Stimulated activated naive CD8-positive, alpha-beta T cell treated with anti-CD3 and anti-CD28 coated beads, Interleukin-15, Interleukin-2, amounts not matched to agents 100 ng/mL and 50 ng/mL, for 24 hours (primary cell): ENCODE measurements around the gene GART.

Source experiments
- H3K27ac Mint-ChIP-seq: one replicate; pipeline ENCODE4 v1.8.0; 2021; ENCODE audit warnings: mild to moderate bottlenecking, mixed read lengths
- H3K27me3 Mint-ChIP-seq: one replicate; pipeline ENCODE4 v1.8.0; 2021; ENCODE audit warnings: mixed read lengths
- H3K36me3 Mint-ChIP-seq: one replicate; pipeline ENCODE4 v1.8.0; 2021; ENCODE audit warnings: low read depth, mixed read lengths
- H3K4me1 Mint-ChIP-seq: one replicate; pipeline ENCODE4 v1.8.0; 2021; ENCODE audit warnings: low read depth, mixed read lengths
- H3K4me3 Mint-ChIP-seq: one replicate; pipeline ENCODE4 v1.8.0; 2021; ENCODE audit warnings: mild to moderate bottlenecking, mixed read lengths
- H3K9me3 Mint-ChIP-seq: one replicate; pipeline ENCODE4 v1.8.0; 2021; ENCODE audit warnings: mixed read lengths

The GART gene

DNA sequence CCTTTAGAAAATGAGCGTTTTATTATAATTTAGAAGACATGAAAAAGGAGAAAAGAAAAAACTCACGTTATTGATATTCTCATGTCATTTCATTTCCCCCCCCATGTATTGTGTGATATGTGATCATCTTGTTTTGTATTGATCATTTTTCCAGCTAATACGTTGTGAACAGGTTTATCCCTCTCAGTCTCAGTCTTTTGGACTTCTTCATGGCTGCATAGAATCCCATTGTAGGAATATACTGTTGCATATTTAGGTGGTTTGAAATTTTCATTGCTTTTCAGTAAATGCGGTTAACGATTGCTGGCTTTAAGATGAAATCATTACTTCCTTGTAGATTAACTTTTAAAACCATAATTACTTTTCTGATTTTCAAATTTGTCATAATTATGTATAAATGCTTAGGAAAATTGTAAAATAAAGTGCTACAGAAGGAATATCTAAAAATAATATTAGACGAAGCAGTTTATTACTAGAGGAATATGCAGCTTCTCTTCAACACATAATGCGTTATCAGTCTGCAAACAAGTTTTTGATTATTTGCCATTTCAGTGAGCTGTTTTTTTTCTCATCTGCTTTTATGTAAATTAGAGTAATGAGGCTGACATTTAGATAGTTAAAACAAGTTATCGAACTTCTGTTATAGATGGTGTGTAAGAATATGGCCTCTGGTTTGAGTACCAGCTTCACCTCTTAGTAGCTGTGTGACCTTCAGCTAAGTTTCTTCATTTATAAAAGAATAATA lies 2.7 kb upstream of the GART start:
- peaks cover 77% of the 10 kb centered on the region for H3K36me3 Mint-ChIP-seq

GRCh38 chr21:33543505-33544129 lies 1.7 kb upstream of the GART start:
- peaks cover 72% of the 10 kb centered on the region for H3K36me3 Mint-ChIP-seq
- H3K27ac Mint-ChIP-seq = peak overlapping the region; percentile 99
- H3K4me1 Mint-ChIP-seq = peaks cover 55% of the 10 kb centered on the region
- H3K27me3 Mint-ChIP-seq = no peaks in the 10 kb centered on the region
- no peaks in the 10 kb centered on the region for H3K9me3 Mint-ChIP-seq
- peak overlapping the region; percentile 97 for H3K4me3 Mint-ChIP-seq

More for the DNA sequence above, 2.7 kb upstream of the GART start:
- H3K27ac Mint-ChIP-seq = peak overlapping the region; percentile 99
- H3K9me3 Mint-ChIP-seq = no peaks in the 10 kb centered on the region
- peaks cover 56% of the 10 kb centered on the region for H3K4me1 Mint-ChIP-seq
- H3K4me3 Mint-ChIP-seq = peak overlapping the region; percentile 97
- H3K27me3 Mint-ChIP-seq = no peaks in the 10 kb centered on the region

GRCh38 chr21:33542640-33543504 lies 955 bp upstream of the GART start, which contains the start of gene SON:
SON (plus strand) TSS chr21:33543038; CDS start chr21:33543093, 55 bp downstream.
- H3K36me3 Mint-ChIP-seq = peaks cover 71% of the 10 kb centered on the region

DNA sequence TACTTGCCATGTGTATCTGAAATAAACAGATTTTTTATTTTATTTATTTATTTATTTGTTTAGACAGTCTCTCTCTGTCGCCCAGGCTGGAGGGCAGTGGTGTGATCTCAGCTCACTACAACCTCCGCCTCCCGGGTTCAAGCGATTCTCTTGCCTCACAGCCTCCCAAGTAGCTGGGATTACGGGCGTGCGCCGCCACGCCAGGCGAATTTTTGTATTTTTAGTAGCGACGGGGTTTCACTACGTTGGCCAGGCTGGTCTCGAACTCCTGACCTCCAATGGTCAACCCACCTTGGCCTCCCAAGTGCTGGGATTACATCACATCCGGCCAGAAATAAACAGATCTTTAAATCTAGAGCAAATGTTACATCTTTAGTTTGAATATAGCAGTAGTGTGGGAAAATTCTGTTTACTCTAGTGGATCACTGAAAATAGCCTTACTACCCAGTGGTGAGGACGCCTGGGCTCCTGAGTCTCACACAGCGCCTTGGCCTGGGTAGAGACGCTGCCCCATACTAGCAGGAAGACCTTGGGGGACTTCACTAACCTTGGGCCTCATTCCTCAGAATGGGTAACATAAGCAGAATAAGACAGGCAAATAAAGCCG lies 709 bp downstream of the GART start:
- Mint-ChIP-seq H3K27me3 (no peaks in the 10 kb centered on the region), H3K27ac (peak overlapping the region; percentile 99), H3K4me1 (peaks cover 48% of the 10 kb centered on the region), H3K4me3 (peak overlapping the region; percentile 97), H3K36me3 (peaks cover 75% of the 10 kb centered on the region), H3K9me3 (no peaks in the 10 kb centered on the region)

More at GRCh38 chr21:33542640-33543504, 955 bp upstream of the GART start, which contains the start of gene SON:
- Mint-ChIP-seq H3K27ac (peak within 1 kb of the TSS; percentile 99), H3K4me1 (peaks cover 50% of the 10 kb centered on the region), H3K27me3 (no peaks in the 10 kb centered on the region), H3K9me3 (no peaks in the 10 kb centered on the region), H3K4me3 (peak within 1 kb of the TSS; percentile 97)

- peak overlapping the region; percentile 99 for H3K27ac Mint-ChIP-seq
- no peaks in the 10 kb centered on the region for H3K9me3 Mint-ChIP-seq
- peak overlapping the region; percentile 97 for H3K4me3 Mint-ChIP-seq
- H3K27me3 Mint-ChIP-seq = no peaks in the 10 kb centered on the region
- H3K36me3 Mint-ChIP-seq = peaks cover 70% of the 10 kb centered on the region
- peaks cover 43% of the 10 kb centered on the region for H3K4me1 Mint-ChIP-seq
Observed at GRCh38 chr21:33540711-33541104, 1.2 kb downstream of the GART start.

- H3K4me3 Mint-ChIP-seq = peak overlapping the region; percentile 31
- no peaks in the 10 kb centered on the region for H3K9me3 Mint-ChIP-seq
- no peaks in the 10 kb centered on the region for H3K27me3 Mint-ChIP-seq
- H3K4me1 Mint-ChIP-seq = peaks cover 33% of the 10 kb centered on the region
- H3K36me3 Mint-ChIP-seq = peaks cover 76% of the 10 kb centered on the region
- H3K27ac Mint-ChIP-seq = peak overlapping the region; percentile 40
Observed at GRCh38 chr21:33539616-33540015, 2.3 kb downstream of the GART start.

DNA sequence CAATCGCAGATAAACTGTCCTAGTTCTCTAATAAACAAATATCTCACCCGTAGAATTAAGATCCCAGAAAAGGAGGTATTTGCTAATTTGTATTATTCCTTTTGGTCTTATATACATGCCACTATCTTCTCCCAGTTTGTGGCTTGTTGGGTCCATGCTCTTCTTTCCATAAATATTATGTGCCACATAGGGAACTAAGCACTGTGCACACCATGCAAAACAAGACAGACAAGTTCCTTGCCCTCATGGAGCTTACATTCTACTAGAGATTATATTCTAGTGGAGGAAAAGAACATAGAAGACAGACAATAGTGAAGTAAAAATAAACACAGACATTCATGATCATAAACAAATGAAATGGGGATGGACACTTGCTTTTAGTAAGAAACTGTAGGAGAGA lies 4.7 kb downstream of the GART start:
- H3K36me3 Mint-ChIP-seq = peaks cover 77% of the 10 kb centered on the region
- no peaks in the 10 kb centered on the region for H3K9me3 Mint-ChIP-seq
- no peaks in the 10 kb centered on the region for H3K27me3 Mint-ChIP-seq
- H3K4me1 Mint-ChIP-seq = peaks cover 25% of the 10 kb centered on the region
- no peak overlapping the region for H3K27ac Mint-ChIP-seq
- H3K4me3 Mint-ChIP-seq = no peak overlapping the region

DNA sequence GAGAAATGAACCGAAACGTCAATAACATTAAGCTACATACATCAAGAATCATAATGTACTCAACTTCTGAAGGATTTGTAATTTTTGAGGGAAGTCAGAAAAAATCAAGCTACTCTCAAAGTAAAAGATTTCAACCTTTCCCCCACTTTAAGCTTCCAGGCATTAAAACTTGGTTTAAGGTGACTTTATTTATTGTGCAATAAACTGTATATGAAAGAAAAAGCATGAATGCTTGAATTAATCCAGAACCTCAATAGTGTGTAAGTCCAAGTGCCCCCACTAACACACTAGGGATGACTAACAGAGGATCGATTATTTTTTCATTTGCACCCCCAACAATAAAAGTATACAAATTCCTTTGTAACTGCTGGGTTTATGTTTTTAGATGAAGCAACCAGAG lies 10.9 kb downstream of the GART start:
- H3K36me3 Mint-ChIP-seq = peaks cover 83% of the 10 kb centered on the region

DNA sequence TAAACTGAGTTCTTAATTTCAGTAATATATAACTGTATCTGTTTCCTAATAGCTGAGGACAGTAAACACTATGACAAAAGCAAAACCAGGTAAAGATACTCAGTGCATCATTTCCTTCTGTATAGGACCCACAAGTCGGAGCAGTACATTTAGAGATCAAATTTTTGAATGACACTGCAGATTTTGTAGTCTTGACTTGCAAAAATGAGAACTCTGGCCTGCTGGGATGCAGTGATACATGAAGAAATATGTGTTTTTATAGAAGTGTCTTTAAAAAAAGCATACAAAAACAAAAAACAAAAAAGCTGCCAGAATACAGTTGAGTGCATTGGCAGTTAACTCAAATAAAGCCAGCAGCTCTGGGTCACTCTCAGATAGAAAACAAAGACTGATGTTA lies 19.0 kb downstream of the GART start:
- no peak overlapping the region for H3K27ac Mint-ChIP-seq
- no peaks in the 10 kb centered on the region for H3K9me3 Mint-ChIP-seq
- no peaks in the 10 kb centered on the region for H3K27me3 Mint-ChIP-seq
- H3K4me1 Mint-ChIP-seq = no peaks in the 10 kb centered on the region
- H3K4me3 Mint-ChIP-seq = no peak overlapping the region
- H3K36me3 Mint-ChIP-seq = peaks cover 64% of the 10 kb centered on the region

More for the DNA sequence above, 10.9 kb downstream of the GART start:
- Mint-ChIP-seq H3K27ac (no peak overlapping the region), H3K4me1 (no peaks in the 10 kb centered on the region), H3K9me3 (no peaks in the 10 kb centered on the region), H3K27me3 (no peaks in the 10 kb centered on the region), H3K4me3 (no peak overlapping the region)

- H3K27me3 Mint-ChIP-seq = no peaks in the 10 kb centered on the region
- no peak overlapping the region for H3K4me3 Mint-ChIP-seq
- peaks cover 63% of the 10 kb centered on the region for H3K36me3 Mint-ChIP-seq
- no peaks in the 10 kb centered on the region for H3K4me1 Mint-ChIP-seq
- H3K27ac Mint-ChIP-seq = no peak overlapping the region
- H3K9me3 Mint-ChIP-seq = no peaks in the 10 kb centered on the region
Observed at GRCh38 chr21:33522297-33522952, 19.5 kb downstream of the GART start.

DNA sequence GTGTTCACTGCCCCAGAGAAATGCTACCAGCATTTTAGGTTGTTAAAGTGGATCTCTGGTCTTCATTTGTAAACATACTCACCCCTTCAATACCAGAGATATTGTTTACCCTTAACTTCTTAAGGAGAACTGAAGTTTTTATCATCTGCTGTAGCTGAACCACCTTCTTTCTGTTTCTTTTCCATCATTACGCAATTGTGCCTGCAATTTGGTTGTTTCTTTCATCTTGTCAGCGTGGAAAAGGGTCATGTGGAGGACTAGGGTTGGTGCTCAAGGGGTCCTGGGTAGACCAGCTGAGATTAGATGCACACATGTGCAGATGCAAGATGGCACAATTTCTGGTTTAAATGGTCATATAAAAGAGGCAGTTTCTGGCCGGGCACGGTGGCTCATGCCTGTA lies 23.0 kb downstream of the GART start:
- H3K27me3 Mint-ChIP-seq = no peaks in the 10 kb centered on the region
- no peak overlapping the region for H3K4me3 Mint-ChIP-seq
- H3K36me3 Mint-ChIP-seq = peaks cover 69% of the 10 kb centered on the region
- peaks cover 6% of the 10 kb centered on the region for H3K4me1 Mint-ChIP-seq
- no peak overlapping the region for H3K27ac Mint-ChIP-seq
- no peaks in the 10 kb centered on the region for H3K9me3 Mint-ChIP-seq

DNA sequence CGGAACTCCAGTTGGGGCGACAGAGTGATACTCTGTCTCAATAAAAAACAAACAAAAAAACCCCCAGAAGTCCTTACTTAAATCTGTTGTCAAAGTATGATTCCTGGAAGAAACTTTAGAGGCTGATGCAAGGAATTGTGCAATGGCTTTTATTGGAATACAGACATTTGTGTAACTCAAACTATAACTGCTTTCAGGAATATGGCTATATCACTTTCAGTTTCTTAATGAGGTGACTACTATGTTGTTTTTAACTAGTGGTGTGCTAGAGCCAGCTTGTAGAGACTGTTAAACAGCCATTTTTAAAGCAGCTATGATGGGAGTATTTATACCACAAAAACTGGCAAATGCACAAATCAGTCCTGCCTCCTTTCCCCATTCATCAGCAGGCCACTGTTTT lies 27.7 kb downstream of the GART start:
- H3K4me3 Mint-ChIP-seq = no peak overlapping the region
- no peaks in the 10 kb centered on the region for H3K27me3 Mint-ChIP-seq
- no peak overlapping the region for H3K27ac Mint-ChIP-seq
- peaks cover 73% of the 10 kb centered on the region for H3K36me3 Mint-ChIP-seq
- H3K9me3 Mint-ChIP-seq = no peaks in the 10 kb centered on the region
- peaks cover 6% of the 10 kb centered on the region for H3K4me1 Mint-ChIP-seq

GRCh38 chr21:33512481-33512880 lies 29.4 kb downstream of the GART start:
- peaks cover 6% of the 10 kb centered on the region for H3K4me1 Mint-ChIP-seq
- no peaks in the 10 kb centered on the region for H3K9me3 Mint-ChIP-seq
- no peaks in the 10 kb centered on the region for H3K27me3 Mint-ChIP-seq
- H3K4me3 Mint-ChIP-seq = no peak overlapping the region
- H3K36me3 Mint-ChIP-seq = peaks cover 76% of the 10 kb centered on the region
- H3K27ac Mint-ChIP-seq = no peak overlapping the region

GRCh38 chr21:33511639-33512038 lies 30.3 kb downstream of the GART start:
- H3K27me3 Mint-ChIP-seq = no peaks in the 10 kb centered on the region
- H3K9me3 Mint-ChIP-seq = no peaks in the 10 kb centered on the region
- H3K36me3 Mint-ChIP-seq = peaks cover 75% of the 10 kb centered on the region
- H3K4me3 Mint-ChIP-seq = no peak overlapping the region
- peak overlapping the region; percentile 8 for H3K27ac Mint-ChIP-seq
- H3K4me1 Mint-ChIP-seq = peaks cover 6% of the 10 kb centered on the region
